ENCODE measurements around the gene CYTH2. TPM values are rescaled to one million over a fixed set of nuclear protein-coding genes. Genes with fewer than 3 reads are reported as not detected.
"Not testable (repeated sequence)": the region's sequence is repeated elsewhere in the genome, so short reads cannot be mapped to it uniquely, and the experiment has no call there.

Gene CYTH2
- total RNA-seq, 1 donor from 2014 or later, result 32.1 TPM

DNA sequence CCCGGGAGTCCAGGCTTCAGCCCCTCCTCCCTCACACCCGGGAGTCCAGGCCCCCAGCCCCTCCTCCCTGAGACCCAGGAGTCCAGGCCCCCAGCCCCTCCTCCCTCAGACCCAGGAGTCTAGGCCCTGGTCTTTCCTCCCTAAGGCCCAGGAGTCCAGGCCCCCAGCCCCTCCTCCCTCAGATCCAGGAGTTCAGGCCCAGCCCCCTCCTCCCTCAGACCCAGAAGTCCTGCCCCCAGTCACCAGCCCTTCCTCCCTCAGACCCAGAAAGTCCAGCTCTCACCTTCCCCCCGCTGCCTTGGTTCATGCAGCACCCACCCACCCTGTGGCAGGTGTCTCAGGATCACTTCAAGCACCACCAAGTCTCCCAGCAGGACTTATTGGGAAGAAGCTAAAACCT is 14.1 kb downstream of the CYTH2 start:
- peaks cover 37% of the 10 kb centered on the region for H3K4me1 ChIP-seq
- no peaks in the 10 kb centered on the region for H3K9me3 ChIP-seq (replicated peaks)
- intact Hi-C loops (cut with micrococcal nuclease), result no loop called here
- no peak overlapping the region for H3K27ac ChIP-seq (replicated peaks)
- no peaks in the 10 kb centered on the region for H3K27me3 ChIP-seq (ENCODE audit: low read depth)
- no peak overlapping the region for H3K4me3 ChIP-seq
- peaks cover 8% of the 10 kb centered on the region for H3K36me3 ChIP-seq
- TF ChIP-seq, protein P1, sequence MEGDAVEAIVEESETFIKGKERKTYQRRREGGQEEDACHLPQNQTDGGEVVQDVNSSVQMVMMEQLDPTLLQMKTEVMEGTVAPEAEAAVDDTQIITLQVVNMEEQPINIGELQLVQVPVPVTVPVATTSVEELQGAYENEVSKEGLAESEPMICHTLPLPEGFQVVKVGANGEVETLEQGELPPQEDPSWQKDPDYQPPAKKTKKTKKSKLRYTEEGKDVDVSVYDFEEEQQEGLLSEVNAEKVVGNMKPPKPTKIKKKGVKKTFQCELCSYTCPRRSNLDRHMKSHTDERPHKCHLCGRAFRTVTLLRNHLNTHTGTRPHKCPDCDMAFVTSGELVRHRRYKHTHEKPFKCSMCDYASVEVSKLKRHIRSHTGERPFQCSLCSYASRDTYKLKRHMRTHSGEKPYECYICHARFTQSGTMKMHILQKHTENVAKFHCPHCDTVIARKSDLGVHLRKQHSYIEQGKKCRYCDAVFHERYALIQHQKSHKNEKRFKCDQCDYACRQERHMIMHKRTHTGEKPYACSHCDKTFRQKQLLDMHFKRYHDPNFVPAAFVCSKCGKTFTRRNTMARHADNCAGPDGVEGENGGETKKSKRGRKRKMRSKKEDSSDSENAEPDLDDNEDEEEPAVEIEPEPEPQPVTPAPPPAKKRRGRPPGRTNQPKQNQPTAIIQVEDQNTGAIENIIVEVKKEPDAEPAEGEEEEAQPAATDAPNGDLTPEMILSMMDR (IDR thresholded peaks at IDR 0.05; ENCODE audit: borderline replicate concordance), result no peak
- DNase-seq, result no peak

- no peaks in the 10 kb centered on the region for H3K9me3 ChIP-seq (replicated peaks)
- no peak for DNase-seq
- intact Hi-C loops (cut with micrococcal nuclease), result no loop called here
- no peak overlapping the region for H3K4me3 ChIP-seq
- peaks cover 1% of the 10 kb centered on the region for H3K36me3 ChIP-seq
- H3K27ac ChIP-seq (replicated peaks), result no peak overlapping the region
- peaks cover 39% of the 10 kb centered on the region for H3K4me1 ChIP-seq
- no peaks in the 10 kb centered on the region for H3K27me3 ChIP-seq (ENCODE audit: low read depth)
- TF ChIP-seq, protein P1 (IDR thresholded peaks at IDR 0.05; ENCODE audit: borderline replicate concordance), result no peak
These were observed 15.2 kb downstream of the CYTH2 start for GRCh38 chr19:48484247-48484893.

GRCh38 chr19:48484931-48485612 is 15.9 kb downstream of the CYTH2 start:
- intact Hi-C loops (cut with micrococcal nuclease), result no loop called here
- Histone ChIP-seq H3K36me3 (no peaks in the 10 kb centered on the region), H3K4me1 (peaks cover 42% of the 10 kb centered on the region), H3K27me3 (ENCODE audit: low read depth) (no peaks in the 10 kb centered on the region), H3K4me3 (no peak overlapping the region), H3K9me3 (replicated peaks) (no peaks in the 10 kb centered on the region), H3K27ac (replicated peaks) (no peak overlapping the region)
- no peak for DNase-seq
- TF ChIP-seq, protein P1 (IDR thresholded peaks at IDR 0.05; ENCODE audit: borderline replicate concordance), result no peak

GRCh38 chr19:48486706-48487105 is 17.5 kb downstream of the CYTH2 start:
- intact Hi-C loops (cut with micrococcal nuclease); H3K9me3 ChIP-seq (replicated peaks); H3K4me3 ChIP-seq; H3K27ac ChIP-seq (replicated peaks); H3K36me3 ChIP-seq; DNase-seq; H3K27me3 ChIP-seq (ENCODE audit: low read depth): not testable (repeated sequence)
- peaks cover 39% of the 10 kb centered on the region for H3K4me1 ChIP-seq

DNA sequence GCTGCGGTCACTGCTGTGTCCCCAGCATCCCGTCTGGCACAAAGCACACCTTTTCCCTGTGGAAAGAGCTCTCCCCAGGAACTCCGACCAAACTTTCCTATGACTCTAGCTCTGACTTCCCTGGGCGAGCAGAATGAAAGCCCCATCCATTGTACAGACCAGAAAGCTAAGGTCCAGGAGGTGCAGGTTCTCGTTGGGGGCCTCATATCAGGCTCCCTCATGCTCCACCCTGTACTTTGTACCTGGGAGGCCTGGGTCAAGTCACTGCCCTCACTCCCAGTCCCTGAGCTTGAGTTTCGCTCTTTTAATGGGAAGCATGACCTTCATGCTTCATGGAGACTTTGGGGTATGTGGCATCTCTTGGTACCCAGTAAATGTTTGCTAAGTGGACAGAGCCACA is 18.4 kb downstream of the CYTH2 start:
- Histone ChIP-seq H3K27me3 (ENCODE audit: low read depth) (peaks cover 6% of the 10 kb centered on the region), H3K27ac (replicated peaks) (peak overlapping the region; percentile 80), H3K36me3 (no peaks in the 10 kb centered on the region), H3K9me3 (replicated peaks) (no peaks in the 10 kb centered on the region), H3K4me1 (peaks cover 31% of the 10 kb centered on the region), H3K4me3 (no peak overlapping the region)
- intact Hi-C loops (cut with micrococcal nuclease), result no loop called here
- no peak for DNase-seq
- TF ChIP-seq, protein P1 (IDR thresholded peaks at IDR 0.05; ENCODE audit: borderline replicate concordance), result no peak

DNA sequence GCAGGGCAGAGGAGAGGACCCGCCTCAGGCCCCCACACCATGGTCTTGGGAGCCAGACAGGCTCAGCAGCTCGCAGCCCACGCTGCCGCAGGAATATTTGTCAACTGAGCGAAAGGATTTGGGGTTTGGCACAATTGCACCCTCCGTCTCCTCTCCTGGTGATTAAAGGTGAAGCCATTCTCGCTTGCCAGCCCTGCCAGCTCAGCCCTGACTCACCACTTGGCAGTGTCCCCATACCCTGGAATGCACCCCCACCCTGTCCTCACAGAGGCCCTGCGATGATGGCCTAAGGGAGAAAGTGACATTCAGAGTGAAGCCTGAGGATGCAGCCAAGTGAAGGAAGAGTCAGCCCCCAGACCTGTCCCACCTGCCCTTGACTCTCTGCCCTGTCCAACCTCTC is 18.8 kb downstream of the CYTH2 start:
- peak; percentile 68 for DNase-seq
- H3K4me1 ChIP-seq, result peaks cover 31% of the 10 kb centered on the region
- no peaks in the 10 kb centered on the region for H3K36me3 ChIP-seq
- H3K9me3 ChIP-seq (replicated peaks), result no peaks in the 10 kb centered on the region
- intact Hi-C loops (cut with micrococcal nuclease), result no loop called here
- H3K4me3 ChIP-seq, result no peak overlapping the region
- TF ChIP-seq, protein P1 (IDR thresholded peaks at IDR 0.05; ENCODE audit: borderline replicate concordance), result no peak
- peaks cover 6% of the 10 kb centered on the region for H3K27me3 ChIP-seq (ENCODE audit: low read depth)
- H3K27ac ChIP-seq (replicated peaks), result peak overlapping the region; percentile 80

DNA sequence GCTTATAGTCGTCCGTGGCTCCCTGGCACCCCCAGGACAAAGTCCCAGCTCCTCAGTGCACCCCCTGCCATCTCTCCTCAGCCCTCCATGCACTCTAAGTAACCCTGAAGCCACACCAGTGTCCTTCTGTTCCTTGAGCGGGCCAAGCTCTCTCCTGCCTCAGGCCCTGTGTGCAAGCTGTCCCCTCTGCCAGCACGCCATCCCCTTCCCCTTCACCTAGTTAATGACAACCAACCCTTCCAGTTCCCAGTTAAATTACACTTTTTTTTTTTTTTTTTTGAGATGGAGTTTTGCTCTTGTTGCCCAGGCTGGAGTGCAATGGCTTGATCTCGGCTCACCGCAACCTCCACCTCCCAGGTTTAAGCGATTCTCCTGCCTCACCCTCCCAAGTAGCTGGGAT is 19.3 kb downstream of the CYTH2 start:
- H3K9me3 ChIP-seq (replicated peaks); intact Hi-C loops (cut with micrococcal nuclease); H3K27me3 ChIP-seq (ENCODE audit: low read depth); H3K4me3 ChIP-seq; DNase-seq; H3K36me3 ChIP-seq: not testable (repeated sequence)
- Histone ChIP-seq H3K27ac (replicated peaks) (peak overlapping the region; percentile 80), H3K4me1 (peaks cover 31% of the 10 kb centered on the region)
